ENCODE measurements around the gene MLH3.
"Not testable (repeated sequence)": the region's sequence is repeated elsewhere in the genome, so short reads cannot be mapped to it uniquely, and the experiment has no call there.

The MLH3 gene

GRCh38 chr14:75084513-75084912 lies 33.2 kb upstream of the MLH3 start:
- H3K36me3 ChIP-seq (ENCODE audit: insufficient read depth, low read length): peaks cover 61% of the 10 kb centered on the region
- no peaks in the 10 kb centered on the region for H3K4me1 ChIP-seq (ENCODE audit: control insufficient read depth, insufficient read depth, low read length)
- no peak overlapping the region for H3K9ac ChIP-seq (ENCODE audit: low read depth, low read length)
- no peak overlapping the region for H3K4me3 ChIP-seq (ENCODE audit: low read length)
- no peak overlapping the region for H3K4me2 ChIP-seq (ENCODE audit: low read length)
- no peaks in the 10 kb centered on the region for H3K9me3 ChIP-seq (replicated peaks; ENCODE audit: low read length)
- no peaks in the 10 kb centered on the region for H3K27me3 ChIP-seq (ENCODE audit: control insufficient read depth, insufficient read depth, low read length)

GRCh38 chr14:75083271-75083670 lies 32.0 kb upstream of the MLH3 start:
- Histone ChIP-seq H3K36me3 (ENCODE audit: insufficient read depth, low read length) (peaks cover 58% of the 10 kb centered on the region), H3K4me1 (ENCODE audit: control insufficient read depth, insufficient read depth, low read length) (no peaks in the 10 kb centered on the region), H3K4me2 (ENCODE audit: low read length) (no peak overlapping the region), H3K27me3 (ENCODE audit: control insufficient read depth, insufficient read depth, low read length) (no peaks in the 10 kb centered on the region), H3K9me3 (replicated peaks; ENCODE audit: low read length) (no peaks in the 10 kb centered on the region), H3K9ac (ENCODE audit: low read depth, low read length) (no peak overlapping the region), H3K4me3 (ENCODE audit: low read length) (no peak overlapping the region)

GRCh38 chr14:75081660-75082229 lies 30.5 kb upstream of the MLH3 start:
- Histone ChIP-seq H3K4me2 (ENCODE audit: low read length) (no peak overlapping the region), H3K36me3 (ENCODE audit: insufficient read depth, low read length) (peaks cover 43% of the 10 kb centered on the region), H3K9me3 (replicated peaks; ENCODE audit: low read length) (no peaks in the 10 kb centered on the region), H3K4me3 (ENCODE audit: low read length) (no peak overlapping the region), H3K27me3 (ENCODE audit: control insufficient read depth, insufficient read depth, low read length) (no peaks in the 10 kb centered on the region), H3K9ac (ENCODE audit: low read depth, low read length) (no peak overlapping the region), H3K4me1 (ENCODE audit: control insufficient read depth, insufficient read depth, low read length) (no peaks in the 10 kb centered on the region)

- Histone ChIP-seq H3K36me3 (ENCODE audit: insufficient read depth, low read length) (peaks cover 24% of the 10 kb centered on the region), H3K9me3 (replicated peaks; ENCODE audit: low read length) (no peaks in the 10 kb centered on the region), H3K9ac (ENCODE audit: low read depth, low read length) (no peak overlapping the region), H3K4me3 (ENCODE audit: low read length) (no peak overlapping the region), H3K4me1 (ENCODE audit: control insufficient read depth, insufficient read depth, low read length) (no peaks in the 10 kb centered on the region), H3K27me3 (ENCODE audit: control insufficient read depth, insufficient read depth, low read length) (no peaks in the 10 kb centered on the region), H3K4me2 (ENCODE audit: low read length) (no peak overlapping the region)
Measured at GRCh38 chr14:75079521-75079920, 28.3 kb upstream of the MLH3 start.

GRCh38 chr14:75077794-75078193 lies 26.5 kb upstream of the MLH3 start:
- Histone ChIP-seq H3K9me3 (replicated peaks; ENCODE audit: low read length) (no peaks in the 10 kb centered on the region), H3K9ac (ENCODE audit: low read depth, low read length) (no peak overlapping the region), H3K4me3 (ENCODE audit: low read length) (no peak overlapping the region), H3K4me1 (ENCODE audit: control insufficient read depth, insufficient read depth, low read length) (no peaks in the 10 kb centered on the region), H3K36me3 (ENCODE audit: insufficient read depth, low read length) (peaks cover 7% of the 10 kb centered on the region), H3K4me2 (ENCODE audit: low read length) (no peak overlapping the region), H3K27me3 (ENCODE audit: control insufficient read depth, insufficient read depth, low read length) (no peaks in the 10 kb centered on the region)

- Histone ChIP-seq H3K36me3 (ENCODE audit: insufficient read depth, low read length) (no peaks in the 10 kb centered on the region), H3K4me1 (ENCODE audit: control insufficient read depth, insufficient read depth, low read length) (peaks cover 20% of the 10 kb centered on the region), H3K9me3 (replicated peaks; ENCODE audit: low read length) (no peaks in the 10 kb centered on the region), H3K4me2 (ENCODE audit: low read length) (peak overlapping the region; percentile 87), H3K27me3 (ENCODE audit: control insufficient read depth, insufficient read depth, low read length) (no peaks in the 10 kb centered on the region), H3K4me3 (ENCODE audit: low read length) (no peak overlapping the region), H3K9ac (ENCODE audit: low read depth, low read length) (no peak overlapping the region)
Measured at GRCh38 chr14:75070383-75070782, 19.1 kb upstream of the MLH3 start.

GRCh38 chr14:75069811-75070145 lies 18.5 kb upstream of the MLH3 start:
- Histone ChIP-seq H3K4me2 (ENCODE audit: low read length) (peak overlapping the region; percentile 87), H3K9me3 (replicated peaks; ENCODE audit: low read length) (no peaks in the 10 kb centered on the region), H3K27me3 (ENCODE audit: control insufficient read depth, insufficient read depth, low read length) (no peaks in the 10 kb centered on the region), H3K36me3 (ENCODE audit: insufficient read depth, low read length) (no peaks in the 10 kb centered on the region), H3K4me1 (ENCODE audit: control insufficient read depth, insufficient read depth, low read length) (peaks cover 20% of the 10 kb centered on the region), H3K4me3 (ENCODE audit: low read length) (peak overlapping the region; percentile 67), H3K9ac (ENCODE audit: low read depth, low read length) (peak overlapping the region; percentile 73)

- H3K9me3 ChIP-seq (replicated peaks; ENCODE audit: low read length): no peaks in the 10 kb centered on the region
- H3K9ac ChIP-seq (ENCODE audit: low read depth, low read length): peak within 1 kb of the TSS; percentile 73
- peak within 1 kb of the TSS; percentile 87 for H3K4me2 ChIP-seq (ENCODE audit: low read length)
- no peaks in the 10 kb centered on the region for H3K27me3 ChIP-seq (ENCODE audit: control insufficient read depth, insufficient read depth, low read length)
- H3K4me1 ChIP-seq (ENCODE audit: control insufficient read depth, insufficient read depth, low read length): peaks cover 20% of the 10 kb centered on the region
- peak within 1 kb of the TSS; percentile 67 for H3K4me3 ChIP-seq (ENCODE audit: low read length)
- no peaks in the 10 kb centered on the region for H3K36me3 ChIP-seq (ENCODE audit: insufficient read depth, low read length)
Measured at GRCh38 chr14:75069121-75069810, 18.0 kb upstream of the MLH3 start, which contains the start of gene ZC2HC1C. Gene ZC2HC1C (plus strand): TSS chr14:75069641. CDS start chr14:75070574, 933 bp downstream.

GRCh38 chr14:75068294-75069120 lies 17.2 kb upstream of the MLH3 start:
- Histone ChIP-seq H3K9ac (ENCODE audit: low read depth, low read length) (peak overlapping the region; percentile 73), H3K4me2 (ENCODE audit: low read length) (peak overlapping the region; percentile 87), H3K9me3 (replicated peaks; ENCODE audit: low read length) (no peaks in the 10 kb centered on the region), H3K4me1 (ENCODE audit: control insufficient read depth, insufficient read depth, low read length) (peaks cover 20% of the 10 kb centered on the region), H3K4me3 (ENCODE audit: low read length) (peak overlapping the region; percentile 67), H3K36me3 (ENCODE audit: insufficient read depth, low read length) (no peaks in the 10 kb centered on the region), H3K27me3 (ENCODE audit: control insufficient read depth, insufficient read depth, low read length) (no peaks in the 10 kb centered on the region)

GRCh38 chr14:75067765-75068164 lies 16.5 kb upstream of the MLH3 start:
- not testable (repeated sequence) for H3K36me3 ChIP-seq (ENCODE audit: insufficient read depth, low read length); H3K9me3 ChIP-seq (replicated peaks; ENCODE audit: low read length); H3K9ac ChIP-seq (ENCODE audit: low read depth, low read length); H3K27me3 ChIP-seq (ENCODE audit: control insufficient read depth, insufficient read depth, low read length)
- H3K4me1 ChIP-seq (ENCODE audit: control insufficient read depth, insufficient read depth, low read length): peaks cover 20% of the 10 kb centered on the region
- H3K4me2 ChIP-seq (ENCODE audit: low read length): peak overlapping the region; percentile 87
- peak overlapping the region; percentile 67 for H3K4me3 ChIP-seq (ENCODE audit: low read length)

- H3K4me1 ChIP-seq (ENCODE audit: control insufficient read depth, insufficient read depth, low read length): peaks cover 20% of the 10 kb centered on the region
- H3K36me3 ChIP-seq (ENCODE audit: insufficient read depth, low read length): no peaks in the 10 kb centered on the region
- no peaks in the 10 kb centered on the region for H3K27me3 ChIP-seq (ENCODE audit: control insufficient read depth, insufficient read depth, low read length)
- H3K4me2 ChIP-seq (ENCODE audit: low read length): no peak overlapping the region
- no peak overlapping the region for H3K9ac ChIP-seq (ENCODE audit: low read depth, low read length)
- no peak overlapping the region for H3K4me3 ChIP-seq (ENCODE audit: low read length)
- no peaks in the 10 kb centered on the region for H3K9me3 ChIP-seq (replicated peaks; ENCODE audit: low read length)
Measured at GRCh38 chr14:75067212-75067611, 15.9 kb upstream of the MLH3 start.
